ENCODE measurements around the gene UBXN7. TPM values are rescaled to one million over a fixed set of nuclear protein-coding genes. Genes with fewer than 3 reads are reported as not detected.

The UBXN7 gene
- total RNA-seq, 1 donor from 2014 or later, result 31.2 TPM

DNA sequence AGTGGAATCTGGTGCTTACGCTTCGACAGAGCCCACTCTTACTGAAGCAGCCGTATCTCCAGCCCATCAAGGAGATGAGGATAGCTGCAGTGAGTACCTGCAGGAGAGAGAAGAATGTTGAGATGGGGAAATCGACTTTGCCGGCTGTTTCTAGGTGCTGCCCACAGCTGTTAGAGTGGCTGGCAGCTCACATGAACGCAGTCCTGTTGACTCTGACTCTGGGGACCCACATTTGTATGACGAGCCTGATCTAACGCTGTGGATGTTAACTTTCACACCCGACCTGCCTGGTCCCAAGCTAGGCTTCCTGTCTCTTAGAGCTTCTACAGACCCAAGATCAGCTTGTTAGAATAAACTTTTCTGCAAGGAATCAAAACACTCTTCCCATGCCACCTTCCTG lies 105.3 kb downstream of the UBXN7 start:
- no peak overlapping the region for H3K27ac ChIP-seq (replicated peaks)
- H3K4me3 ChIP-seq, result no peak overlapping the region
- H3K27me3 ChIP-seq (ENCODE audit: low read depth), result peaks cover 8% of the 10 kb centered on the region
- TF ChIP-seq, protein P1, sequence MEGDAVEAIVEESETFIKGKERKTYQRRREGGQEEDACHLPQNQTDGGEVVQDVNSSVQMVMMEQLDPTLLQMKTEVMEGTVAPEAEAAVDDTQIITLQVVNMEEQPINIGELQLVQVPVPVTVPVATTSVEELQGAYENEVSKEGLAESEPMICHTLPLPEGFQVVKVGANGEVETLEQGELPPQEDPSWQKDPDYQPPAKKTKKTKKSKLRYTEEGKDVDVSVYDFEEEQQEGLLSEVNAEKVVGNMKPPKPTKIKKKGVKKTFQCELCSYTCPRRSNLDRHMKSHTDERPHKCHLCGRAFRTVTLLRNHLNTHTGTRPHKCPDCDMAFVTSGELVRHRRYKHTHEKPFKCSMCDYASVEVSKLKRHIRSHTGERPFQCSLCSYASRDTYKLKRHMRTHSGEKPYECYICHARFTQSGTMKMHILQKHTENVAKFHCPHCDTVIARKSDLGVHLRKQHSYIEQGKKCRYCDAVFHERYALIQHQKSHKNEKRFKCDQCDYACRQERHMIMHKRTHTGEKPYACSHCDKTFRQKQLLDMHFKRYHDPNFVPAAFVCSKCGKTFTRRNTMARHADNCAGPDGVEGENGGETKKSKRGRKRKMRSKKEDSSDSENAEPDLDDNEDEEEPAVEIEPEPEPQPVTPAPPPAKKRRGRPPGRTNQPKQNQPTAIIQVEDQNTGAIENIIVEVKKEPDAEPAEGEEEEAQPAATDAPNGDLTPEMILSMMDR (IDR thresholded peaks at IDR 0.05; ENCODE audit: borderline replicate concordance), result no peak
- H3K4me1 ChIP-seq, result no peaks in the 10 kb centered on the region
- no peaks in the 10 kb centered on the region for H3K36me3 ChIP-seq
- intact Hi-C loops (cut with micrococcal nuclease), result no loop called here
- no peak for DNase-seq
- no peaks in the 10 kb centered on the region for H3K9me3 ChIP-seq (replicated peaks)

DNA sequence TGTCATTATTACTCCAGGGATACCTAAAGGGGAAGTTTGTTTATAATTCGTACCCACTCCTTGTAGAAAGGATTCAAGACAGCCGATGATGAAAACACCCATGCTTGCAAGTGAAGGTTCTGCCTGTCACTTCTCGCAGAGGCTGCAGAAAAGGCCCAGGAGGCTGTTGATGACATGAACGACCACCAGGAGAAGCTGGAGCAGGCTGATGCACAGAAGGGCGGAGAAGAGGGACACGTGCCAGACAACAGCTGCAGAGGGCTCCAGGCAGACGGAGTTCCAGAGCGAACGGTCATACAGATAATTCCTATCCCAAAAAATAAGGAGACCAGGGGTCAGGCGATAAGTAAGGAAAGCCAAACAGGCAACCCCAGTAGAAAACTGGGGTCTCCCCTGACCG lies 108.5 kb downstream of the UBXN7 start:
- intact Hi-C loops (cut with micrococcal nuclease), result no loop called here
- no peak overlapping the region for H3K4me3 ChIP-seq
- no peak for DNase-seq
- H3K4me1 ChIP-seq, result peaks cover 9% of the 10 kb centered on the region
- H3K36me3 ChIP-seq, result no peaks in the 10 kb centered on the region
- no peak overlapping the region for H3K27ac ChIP-seq (replicated peaks)
- H3K27me3 ChIP-seq (ENCODE audit: low read depth), result no peaks in the 10 kb centered on the region
- TF ChIP-seq, protein P1 (IDR thresholded peaks at IDR 0.05; ENCODE audit: borderline replicate concordance), result no peak
- no peaks in the 10 kb centered on the region for H3K9me3 ChIP-seq (replicated peaks)

- no peak for DNase-seq
- intact Hi-C loops (cut with micrococcal nuclease), result no loop called here
- TF ChIP-seq, protein P1 (IDR thresholded peaks at IDR 0.05; ENCODE audit: borderline replicate concordance), result no peak
- Histone ChIP-seq H3K4me1 (peaks cover 16% of the 10 kb centered on the region), H3K36me3 (no peaks in the 10 kb centered on the region), H3K4me3 (no peak overlapping the region), H3K9me3 (replicated peaks) (no peaks in the 10 kb centered on the region), H3K27ac (replicated peaks) (no peak overlapping the region), H3K27me3 (ENCODE audit: low read depth) (no peaks in the 10 kb centered on the region)
Observed at GRCh38 chr3:196323016-196323415, 109.2 kb downstream of the UBXN7 start.

DNA sequence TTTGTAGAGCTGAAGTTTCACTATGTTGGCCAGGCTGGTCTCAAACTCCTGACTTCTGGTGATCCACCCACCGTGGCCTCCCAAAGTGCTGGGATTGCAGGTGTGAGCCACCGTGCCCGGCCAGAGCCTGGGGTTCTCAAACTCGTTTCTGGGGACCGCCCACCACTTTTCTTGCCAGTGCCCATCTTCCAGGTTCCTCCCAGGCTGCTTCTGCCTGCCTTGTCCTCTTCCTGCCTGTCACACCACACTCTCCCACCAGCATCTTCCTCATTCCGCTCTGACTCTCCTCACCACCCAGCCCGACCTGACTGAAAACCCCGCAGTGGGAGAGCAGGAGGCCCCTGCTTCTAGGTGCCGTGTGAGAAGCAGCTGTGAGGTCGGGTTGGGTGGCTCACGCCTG lies 111.1 kb downstream of the UBXN7 start:
- Histone ChIP-seq H3K9me3 (replicated peaks) (no peaks in the 10 kb centered on the region), H3K36me3 (no peaks in the 10 kb centered on the region), H3K4me1 (peaks cover 23% of the 10 kb centered on the region), H3K4me3 (no peak overlapping the region), H3K27ac (replicated peaks) (no peak overlapping the region), H3K27me3 (ENCODE audit: low read depth) (no peaks in the 10 kb centered on the region)
- TF ChIP-seq, protein P1 (IDR thresholded peaks at IDR 0.05; ENCODE audit: borderline replicate concordance), result no peak
- intact Hi-C loops (cut with micrococcal nuclease), result no loop called here
- no peak for DNase-seq

DNA sequence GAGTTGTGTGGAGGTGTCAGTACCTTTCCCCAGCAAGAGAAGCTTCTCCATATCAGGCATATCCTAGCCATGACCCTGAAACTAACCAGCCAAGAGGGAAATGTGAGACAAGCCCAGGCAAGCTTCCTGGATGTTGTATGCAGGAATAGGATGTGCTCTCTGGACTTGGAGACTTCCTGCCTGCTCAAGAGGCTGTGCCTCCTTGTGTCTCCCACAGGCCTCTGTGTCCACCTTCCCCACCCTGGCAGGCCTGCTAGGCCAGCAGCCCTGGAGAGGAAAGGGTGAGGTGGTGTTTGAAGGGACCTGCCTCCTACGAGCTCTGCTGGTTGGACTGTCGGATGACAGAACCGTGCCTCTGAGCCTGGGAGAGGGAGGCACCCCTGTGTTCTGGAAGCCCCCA lies 112.1 kb downstream of the UBXN7 start:
- peaks cover 5% of the 10 kb centered on the region for H3K36me3 ChIP-seq
- intact Hi-C loops (cut with micrococcal nuclease), result no loop called here
- TF ChIP-seq, protein P1 (IDR thresholded peaks at IDR 0.05; ENCODE audit: borderline replicate concordance), result no peak
- H3K27me3 ChIP-seq (ENCODE audit: low read depth), result no peaks in the 10 kb centered on the region
- peaks cover 23% of the 10 kb centered on the region for H3K4me1 ChIP-seq
- no peaks in the 10 kb centered on the region for H3K9me3 ChIP-seq (replicated peaks)
- peak overlapping the region; percentile 46 for H3K27ac ChIP-seq (replicated peaks)
- no peak for DNase-seq
- H3K4me3 ChIP-seq, result no peak overlapping the region

Measured in left ventricle myocardium inferior (tissue), 1 donor.